Subcutaneous abdominal adipose tissue (tissue), 5 donors: ENCODE results near the gene UBE3D.

Source experiments
- H3K27ac ChIP-seq: one replicate; pipeline ENCODE4 v1.7.0; 2013; ENCODE audit warnings: low read depth, mild to moderate bottlenecking, inconsistent platforms, low read length, moderate library complexity
- H3K27me3 ChIP-seq, 5 donors: one replicate each; pipeline ENCODE4 v1.7.0; 2013; ENCODE audit warnings: low read length in 5 of 5, inconsistent platforms in 1 of 5; ENCODE audit not compliant: control insufficient read depth in 5 of 5, insufficient read depth in 4 of 5
- H3K36me3 ChIP-seq, 5 donors: one replicate each; pipeline ENCODE4 v1.7.0; 2013; ENCODE audit warnings: low read length in 5 of 5; ENCODE audit not compliant: control insufficient read depth in 5 of 5, insufficient read depth in 5 of 5
- H3K4me1 ChIP-seq, 5 donors: one replicate each; pipeline ENCODE4 v1.7.0; 2013; ENCODE audit warnings: low read length in 5 of 5, mild to moderate bottlenecking in 3 of 5, moderate library complexity in 1 of 5; ENCODE audit not compliant: control insufficient read depth in 5 of 5, insufficient read depth in 5 of 5
- H3K4me3 ChIP-seq, 5 donors: one replicate each; pipeline ENCODE4 v1.7.0; 2013; ENCODE audit warnings: low read length in 5 of 5, low read depth in 1 of 5
- H3K9ac ChIP-seq, 5 donors: one replicate each; pipeline ENCODE4 v1.7.0; 2013; ENCODE audit warnings: low read length in 5 of 5, mild to moderate bottlenecking in 4 of 5, moderate library complexity in 3 of 5
- H3K9me3 ChIP-seq, 5 donors: one replicate each; pipeline ENCODE4 v1.7.0; 2013; ENCODE audit warnings: low read length in 5 of 5; ENCODE audit not compliant: control insufficient read depth in 5 of 5
- donor health status: healthy.
- donor health status: healthy.
- donor health status: healthy.
- donor health status: healthy.
- donor health status: healthy.

Gene UBE3D

GRCh38 chr6:82984720-82985119 is 80.9 kb downstream of the UBE3D start:
- Histone ChIP-seq H3K36me3 (no peaks in the 10 kb centered on the region), H3K9me3 (no peaks in the 10 kb centered on the region), H3K4me3 (no peak overlapping the region), H3K9ac (no peak overlapping the region), H3K27ac (no peak overlapping the region), H3K27me3 (no peaks in the 10 kb centered on the region), H3K4me1 (peaks cover 0 to 4% (median 0%) of the 10 kb centered on the region in 5 donors)

DNA sequence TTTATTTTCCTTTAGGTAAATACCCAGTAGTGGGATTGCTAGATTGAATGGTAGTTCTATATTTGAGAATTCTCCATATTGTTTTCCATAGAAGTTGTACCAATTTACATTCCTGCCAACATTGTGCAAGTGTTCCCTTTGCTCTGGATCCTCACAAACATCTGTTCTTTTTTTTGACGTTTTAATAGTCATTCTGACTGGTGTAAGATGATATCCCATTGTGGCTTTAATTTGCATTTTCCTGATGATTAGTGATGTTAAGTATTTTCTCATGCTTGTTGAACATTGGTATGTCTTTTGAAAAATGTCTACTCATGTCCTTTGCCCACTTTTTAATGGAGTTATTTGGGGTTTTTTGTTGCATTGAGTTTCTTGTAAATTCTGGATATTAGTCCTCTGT is 85.6 kb downstream of the UBE3D start:
- no peak overlapping the region for H3K9ac ChIP-seq
- H3K4me3 ChIP-seq: no peak overlapping the region
- H3K36me3 ChIP-seq: no peaks in the 10 kb centered on the region
- H3K4me1 ChIP-seq: no peaks in the 10 kb centered on the region
- no peak overlapping the region for H3K27ac ChIP-seq
- H3K9me3 ChIP-seq: no peaks in the 10 kb centered on the region
- no peaks in the 10 kb centered on the region for H3K27me3 ChIP-seq

- H3K4me3 ChIP-seq: no peak overlapping the region
- no peaks in the 10 kb centered on the region for H3K4me1 ChIP-seq
- H3K27me3 ChIP-seq: no peaks in the 10 kb centered on the region
- H3K36me3 ChIP-seq: no peaks in the 10 kb centered on the region
- no peak overlapping the region for H3K9ac ChIP-seq
- H3K27ac ChIP-seq: no peak overlapping the region
- no peaks in the 10 kb centered on the region for H3K9me3 ChIP-seq
Measured at GRCh38 chr6:82979657-82980056, 86.0 kb downstream of the UBE3D start.

DNA sequence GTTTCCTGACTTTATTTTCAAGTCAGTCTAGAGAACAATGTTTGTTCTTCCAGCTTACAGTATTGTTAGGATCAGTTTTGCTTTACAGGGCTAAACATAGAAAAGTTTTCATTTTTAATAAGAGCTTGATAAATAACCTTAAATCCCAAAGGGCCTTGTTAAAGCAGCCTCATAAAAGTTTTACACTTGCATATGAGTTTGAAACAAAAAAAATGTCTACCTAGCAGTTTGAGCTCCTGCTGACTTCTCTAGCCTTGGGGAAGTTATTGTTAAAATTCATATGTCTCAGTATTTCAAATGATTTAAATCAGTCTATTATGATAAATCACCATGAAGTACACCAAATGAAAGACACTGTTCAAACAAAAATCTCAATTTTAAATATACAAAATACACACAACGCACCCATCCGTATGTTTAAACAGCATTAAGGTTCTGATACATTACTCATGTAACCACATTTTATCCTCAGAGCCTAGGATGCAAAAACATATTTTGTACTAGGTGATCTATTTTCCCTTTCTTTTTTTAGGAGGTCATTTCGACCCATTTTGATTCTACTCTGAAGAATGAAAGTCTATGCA is 87.2 kb downstream of the UBE3D start:
- no peaks in the 10 kb centered on the region for H3K9me3 ChIP-seq
- no peak overlapping the region for H3K27ac ChIP-seq
- no peaks in the 10 kb centered on the region for H3K36me3 ChIP-seq
- no peak overlapping the region for H3K9ac ChIP-seq
- no peaks in the 10 kb centered on the region for H3K27me3 ChIP-seq
- H3K4me1 ChIP-seq: no peaks in the 10 kb centered on the region
- H3K4me3 ChIP-seq: no peak overlapping the region

GRCh38 chr6:82976179-82976578 is 89.5 kb downstream of the UBE3D start:
- Histone ChIP-seq H3K27me3 (no peaks in the 10 kb centered on the region), H3K9me3 (no peaks in the 10 kb centered on the region), H3K36me3 (no peaks in the 10 kb centered on the region), H3K4me3 (no peak overlapping the region), H3K9ac (no peak overlapping the region), H3K4me1 (no peaks in the 10 kb centered on the region), H3K27ac (no peak overlapping the region)

- Histone ChIP-seq H3K4me1 (peaks cover 0 to 5% (median 0%) of the 10 kb centered on the region in 5 donors), H3K9me3 (no peaks in the 10 kb centered on the region), H3K4me3 (no peak overlapping the region), H3K27ac (no peak overlapping the region), H3K36me3 (no peaks in the 10 kb centered on the region), H3K27me3 (no peaks in the 10 kb centered on the region), H3K9ac (no peak overlapping the region)
Measured at GRCh38 chr6:82971877-82972460, 93.7 kb downstream of the UBE3D start.

GRCh38 chr6:82970839-82971238 is 94.8 kb downstream of the UBE3D start:
- Histone ChIP-seq H3K36me3 (no peaks in the 10 kb centered on the region), H3K9ac (no peak overlapping the region), H3K4me1 (peaks cover 0 to 5% (median 0%) of the 10 kb centered on the region in 5 donors), H3K27me3 (no peaks in the 10 kb centered on the region), H3K9me3 (no peaks in the 10 kb centered on the region), H3K4me3 (no peak overlapping the region), H3K27ac (no peak overlapping the region)

GRCh38 chr6:82968708-82969107 is 96.9 kb downstream of the UBE3D start:
- no peak overlapping the region for H3K9ac ChIP-seq
- H3K27me3 ChIP-seq: no peaks in the 10 kb centered on the region
- H3K4me1 ChIP-seq: peaks cover 0 to 5% (median 0%) of the 10 kb centered on the region in 5 donors
- H3K36me3 ChIP-seq: no peaks in the 10 kb centered on the region
- H3K9me3 ChIP-seq: no peaks in the 10 kb centered on the region
- H3K4me3 ChIP-seq: no peak overlapping the region
- no peak overlapping the region for H3K27ac ChIP-seq

DNA sequence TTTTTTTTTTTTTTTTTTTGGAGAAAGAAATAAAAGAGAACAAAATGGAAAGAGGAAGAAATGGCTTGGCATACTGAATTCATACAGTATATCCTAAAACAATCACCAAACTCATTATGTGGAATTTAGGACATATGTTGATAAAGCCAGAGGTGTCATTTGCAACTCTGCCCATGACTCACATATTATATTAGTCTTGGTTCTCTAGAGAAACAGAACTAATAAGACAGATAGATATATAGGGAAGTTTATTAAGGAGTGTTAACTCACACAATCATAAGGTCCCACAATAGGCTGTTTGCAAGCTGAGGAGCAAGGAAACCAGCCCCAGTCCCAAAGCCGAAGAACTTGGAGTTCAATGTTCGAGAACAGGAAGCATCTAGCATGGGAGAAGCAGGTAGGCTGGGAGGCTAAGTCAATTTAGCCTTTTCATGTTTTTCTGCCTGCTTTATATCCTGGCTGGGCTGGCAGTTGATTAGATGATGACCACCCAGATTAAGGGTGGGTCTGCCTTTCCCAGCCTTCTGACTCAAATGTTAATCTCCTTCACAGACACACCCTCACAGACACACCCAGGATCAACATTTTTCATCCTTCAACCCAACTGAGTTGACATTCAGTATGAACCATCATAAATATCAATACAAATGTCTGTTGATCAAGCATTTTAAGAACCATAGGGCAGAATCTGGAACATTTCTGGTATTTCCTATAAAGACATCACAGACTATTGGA is 102.3 kb downstream of the UBE3D start:
- Histone ChIP-seq H3K4me3 (no peak overlapping the region), H3K9me3 (no peaks in the 10 kb centered on the region), H3K27me3 (no peaks in the 10 kb centered on the region), H3K4me1 (no peaks in the 10 kb centered on the region), H3K27ac (no peak overlapping the region), H3K9ac (no peak overlapping the region), H3K36me3 (no peaks in the 10 kb centered on the region)

GRCh38 chr6:82959385-82959941 is 106.2 kb downstream of the UBE3D start:
- no peaks in the 10 kb centered on the region for H3K9me3 ChIP-seq
- H3K9ac ChIP-seq: no peak overlapping the region
- H3K4me1 ChIP-seq: no peaks in the 10 kb centered on the region
- H3K36me3 ChIP-seq: peaks cover 0 to 10% (median 3%) of the 10 kb centered on the region in 5 donors
- H3K4me3 ChIP-seq: no peak overlapping the region
- no peak overlapping the region for H3K27ac ChIP-seq
- no peaks in the 10 kb centered on the region for H3K27me3 ChIP-seq
